LNCAP (cell line): ENCODE data around the gene AP3D1.
A peak's percentile ranks its signal among the peaks of the same experiment; 100 is the strongest.

Experiments
- CTCF ChIP-seq: fragments of 450-650 bp; IDR thresholded peaks from 2 replicates; pipeline ENCODE4 v1.5.1; 2017; ENCODE audit warnings: mild to moderate bottlenecking

The AP3D1 gene

GRCh38 chr19:2151339-2152229 lies at the start of gene AP3D1:
AP3D1 (minus strand) TSS chr19:2151566; CDS start chr19:2151334, 232 bp downstream.
- TF ChIP-seq CTCF, result no peak

- no peak for TF ChIP-seq CTCF
Observed at GRCh38 chr19:2199861-2200623, 48.7 kb upstream of the AP3D1 start.

GRCh38 chr19:2199215-2199614 lies 47.8 kb upstream of the AP3D1 start:
- TF ChIP-seq CTCF, result peak; percentile 34; the same call in 1 of the 2 replicates

- TF ChIP-seq CTCF, result no peak
Observed at GRCh38 chr19:2198317-2198716, 47.0 kb upstream of the AP3D1 start.

GRCh38 chr19:2197270-2197669 lies 45.9 kb upstream of the AP3D1 start:
- TF ChIP-seq CTCF, result no peak

GRCh38 chr19:2195914-2196313 lies 44.5 kb upstream of the AP3D1 start:
- TF ChIP-seq CTCF, result no peak

GRCh38 chr19:2195361-2195760 lies 44.0 kb upstream of the AP3D1 start:
- no peak for TF ChIP-seq CTCF
